PC-3 (cell line): ENCODE results near the gene RAD23B.

ENCODE experiments used
- EZH2 ChIP-seq: fragments of 300-600 bp; sonication (generic); IDR thresholded peaks from one replicate; pipeline ENCODE4 v1.6.1; 2017; ENCODE audit warnings: antibody characterized with exemption, mild to moderate bottlenecking, low read length; ENCODE audit not compliant: unreplicated experiment
- EZH2phosphoT487 ChIP-seq: fragments of 300-600 bp; sonication (generic); IDR thresholded peaks from 2 replicates; pipeline ENCODE4 v1.6.1; 2018; ENCODE audit warnings: mild to moderate bottlenecking, antibody characterized with exemption, low read length, borderline replicate concordance
- TF ChIP-seq, protein P1 (sequence below): fragments of 300-600 bp; sonication (generic); conservative IDR thresholded peaks from 2 replicates; pipeline ENCODE4 v1.5.1; 2017; ENCODE audit warnings: antibody characterized with exemption, low read depth, mild to moderate bottlenecking, low read length

DNA sequence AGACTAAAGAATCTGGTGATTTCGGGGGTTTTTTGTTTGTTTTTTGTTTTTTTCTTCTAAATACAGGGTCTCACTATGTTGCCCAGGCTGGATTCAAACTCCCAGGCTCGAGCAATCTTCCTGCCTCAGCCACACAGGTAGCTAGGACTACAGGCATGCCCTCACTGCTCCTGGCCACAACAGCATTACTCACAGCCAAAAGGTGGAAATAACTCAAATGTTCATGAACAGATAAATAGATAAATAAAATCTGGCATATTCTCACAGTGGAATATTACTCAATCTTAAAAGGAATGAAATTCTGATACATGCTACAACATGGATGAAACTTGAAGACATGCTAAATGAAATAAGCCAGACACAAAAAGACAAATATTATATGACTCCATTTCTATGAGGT, 19.8 kb upstream of the RAD23B start:
- TF ChIP-seq, protein P1, sequence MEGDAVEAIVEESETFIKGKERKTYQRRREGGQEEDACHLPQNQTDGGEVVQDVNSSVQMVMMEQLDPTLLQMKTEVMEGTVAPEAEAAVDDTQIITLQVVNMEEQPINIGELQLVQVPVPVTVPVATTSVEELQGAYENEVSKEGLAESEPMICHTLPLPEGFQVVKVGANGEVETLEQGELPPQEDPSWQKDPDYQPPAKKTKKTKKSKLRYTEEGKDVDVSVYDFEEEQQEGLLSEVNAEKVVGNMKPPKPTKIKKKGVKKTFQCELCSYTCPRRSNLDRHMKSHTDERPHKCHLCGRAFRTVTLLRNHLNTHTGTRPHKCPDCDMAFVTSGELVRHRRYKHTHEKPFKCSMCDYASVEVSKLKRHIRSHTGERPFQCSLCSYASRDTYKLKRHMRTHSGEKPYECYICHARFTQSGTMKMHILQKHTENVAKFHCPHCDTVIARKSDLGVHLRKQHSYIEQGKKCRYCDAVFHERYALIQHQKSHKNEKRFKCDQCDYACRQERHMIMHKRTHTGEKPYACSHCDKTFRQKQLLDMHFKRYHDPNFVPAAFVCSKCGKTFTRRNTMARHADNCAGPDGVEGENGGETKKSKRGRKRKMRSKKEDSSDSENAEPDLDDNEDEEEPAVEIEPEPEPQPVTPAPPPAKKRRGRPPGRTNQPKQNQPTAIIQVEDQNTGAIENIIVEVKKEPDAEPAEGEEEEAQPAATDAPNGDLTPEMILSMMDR, result no peak
- no peak for TF ChIP-seq EZH2phosphoT487
- TF ChIP-seq EZH2, result no peak
